ENCODE measurements around the gene TMEM131L.

TMEM131L gene

GRCh38 chr4:153497091-153497531, 31.0 kb downstream of the TMEM131L start:
- DNase-seq (ENCODE audit: low read depth, low spot score) = no peak
- CTCF ChIA-PET = interaction anchor here (1.0 to 2.9 kb wide), 2 partner anchors 17 to 44 kb away, joined by 4 to 6 read pairs; no protein-coding TSS in a partner anchor
- no peak for TF ChIP-seq CTCF (IDR thresholded peaks at IDR 0.05; ENCODE audit: insufficient read depth, low read length, missing control alignments)
- no peak overlapping the region for H3K4me3 ChIP-seq (ENCODE audit: low read depth, low read length)
- POLR2A ChIA-PET = interaction anchor here (2.4 kb wide), 1 partner anchor 11 kb away, joined by 10 read pairs; no protein-coding TSS in a partner anchor

GRCh38 chr4:153497988-153498967, 32.1 kb downstream of the TMEM131L start:
- TF ChIP-seq CTCF (IDR thresholded peaks at IDR 0.05; ENCODE audit: insufficient read depth, low read length, missing control alignments) = no peak
- H3K4me3 ChIP-seq (ENCODE audit: low read depth, low read length) = peak overlapping the region; percentile 12; the same call in 1 of the 2 replicates
- peak; percentile 53 for DNase-seq (ENCODE audit: low read depth, low spot score)
- CTCF ChIA-PET = interaction anchor here (1.0 to 2.9 kb wide), 5 partner anchors 15 to 152 kb away, joined by 3 to 6 read pairs (median 3); no protein-coding TSS in a partner anchor
- POLR2A ChIA-PET = interaction anchor here (0.8 to 2.4 kb wide), 3 partner anchors 12 to 32 kb away, joined by 4 to 10 read pairs (median 9); partner anchors contain the start of gene TMEM131L

GRCh38 chr4:153499005-153499404, 32.8 kb downstream of the TMEM131L start:
- H3K4me3 ChIP-seq (ENCODE audit: low read depth, low read length) = no peak overlapping the region
- CTCF ChIA-PET = interaction anchor here (1.0 to 2.9 kb wide), 4 partner anchors 14 to 153 kb away, joined by 3 to 6 read pairs (median 3); no protein-coding TSS in a partner anchor
- no peak for TF ChIP-seq CTCF (IDR thresholded peaks at IDR 0.05; ENCODE audit: insufficient read depth, low read length, missing control alignments)
- no peak for DNase-seq (ENCODE audit: low read depth, low spot score)
- POLR2A ChIA-PET = interaction anchor here (1.8 to 2.4 kb wide), 2 partner anchors 13 to 33 kb away, joined by 9 to 10 read pairs; partner anchors contain the start of gene TMEM131L

- CTCF ChIA-PET = interaction anchor here (0.7 to 2.5 kb wide), 3 partner anchors 14 to 246 kb away, joined by 3 to 8 read pairs (median 3); no protein-coding TSS in a partner anchor
- H3K4me3 ChIP-seq (ENCODE audit: low read depth, low read length) = no peak overlapping the region
- POLR2A ChIA-PET = no interaction called here
- no peak for TF ChIP-seq CTCF (IDR thresholded peaks at IDR 0.05; ENCODE audit: insufficient read depth, low read length, missing control alignments)
- no peak for DNase-seq (ENCODE audit: low read depth, low spot score)
These were observed 35.4 kb downstream of the TMEM131L start for GRCh38 chr4:153501578-153501977.

- CTCF ChIA-PET = interaction anchor here (1.0 to 2.5 kb wide), 2 partner anchors 15 to 360 kb away, joined by 3 to 8 read pairs; no protein-coding TSS in a partner anchor
- POLR2A ChIA-PET = no interaction called here
- H3K4me3 ChIP-seq (ENCODE audit: low read depth, low read length) = no peak overlapping the region
- TF ChIP-seq CTCF (IDR thresholded peaks at IDR 0.05; ENCODE audit: insufficient read depth, low read length, missing control alignments) = no peak
- no peak for DNase-seq (ENCODE audit: low read depth, low spot score)
These were observed 36.4 kb downstream of the TMEM131L start for GRCh38 chr4:153502584-153502983.

All from AG04449 (cell line).